H1 (cell line): ENCODE results near the gene SPG7. TPM values are rescaled to one million over a fixed set of nuclear protein-coding genes. Genes with fewer than 3 reads are reported as not detected.

Experiments used
- CTCF ChIA-PET: fragments of 300-600 bp; sonication (Branson Sonifier 250); formaldehyde crosslinking; loops from one replicate; lab custom pipeline; 2021; ENCODE audit not compliant: partially characterized antibody; lab: Charles Lee
- POLR2A ChIA-PET: fragments of 300-600 bp; sonication (Branson Sonifier 250); formaldehyde crosslinking; loops from one replicate; lab custom pipeline; 2021; ENCODE audit warnings: inconsistent platforms; ENCODE audit not compliant: partially characterized antibody; lab: Charles Lee
- DNase-seq, 2 experiments: peaks; one replicate each; pipeline versions ENCODE4 v3.0.0 to v3.0.0-alpha.2; 2010 to 2022; ENCODE audit warnings: low spot score in 2 of 2, low read depth in 1 of 2, mixed read lengths in 1 of 2
- FAIRE-seq: peaks from 2 replicates; lab custom pipeline; 2011; peaks lifted over from hg19 to GRCh38; lab: Jason Lieb, UNC
- H2AFZ ChIP-seq: 2 replicates; pipeline ENCODE4 v1.8.1; 2012; ENCODE audit warnings: low read length, inconsistent platforms
- H2AK5ac ChIP-seq: 2 replicates; pipeline ENCODE4 v1.6.1; 2013; ENCODE audit warnings: low read depth, low read length
- H2BK120ac ChIP-seq: replicated peaks from 2 replicates; pipeline ENCODE3; 2013; ENCODE audit warnings: low read depth, low read length, inconsistent platforms
- H2BK12ac ChIP-seq: 2 replicates; pipeline ENCODE4 v1.6.1; 2013; ENCODE audit warnings: low read depth, low read length
- H2BK15ac ChIP-seq: 2 replicates; pipeline ENCODE4 v1.6.1; 2013; ENCODE audit warnings: low read length
- H2BK20ac ChIP-seq: 2 replicates; pipeline ENCODE4 v1.6.1; 2013; ENCODE audit warnings: low read length
- H2BK5ac ChIP-seq: 2 replicates; pipeline ENCODE4 v1.6.1; 2013; ENCODE audit warnings: low read depth, low read length
- H3K14ac ChIP-seq: 2 replicates; pipeline ENCODE4 v1.6.1; 2013; ENCODE audit warnings: inconsistent platforms; ENCODE audit not compliant: insufficient read length
- H3K18ac ChIP-seq: 2 replicates; pipeline ENCODE4 v1.6.1; 2013; ENCODE audit warnings: low read length; ENCODE audit errors: extremely low read depth
- H3K23ac ChIP-seq: 2 replicates; pipeline ENCODE4 v1.6.1; 2013; ENCODE audit warnings: inconsistent platforms; ENCODE audit not compliant: insufficient read length
- H3K23me2 ChIP-seq: 2 replicates; pipeline ENCODE4 v1.6.1; 2013; ENCODE audit warnings: low read depth, low read length
- H3K27ac ChIP-seq: 2 replicates; pipeline ENCODE4 v1.6.1; 2011; ENCODE audit warnings: low read depth, low read length, inconsistent platforms
- H3K27me3 ChIP-seq, 4 experiments: replicated peaks in 1 of 4; 1 replicate in 1 of 4; 2 replicates in 3 of 4; pipeline versions ENCODE4 v1.6.1 to v1.8.1; 2011 to 2013; ENCODE audit warnings: low read length in 3 of 4, mild to moderate bottlenecking in 3 of 4, inconsistent platforms in 2 of 4, mixed read lengths in 2 of 4, moderate library complexity in 1 of 4; ENCODE audit not compliant: control insufficient read depth in 3 of 4, insufficient read depth in 3 of 4; ENCODE audit errors: extremely low read depth in 1 of 4
- H3K36me3 ChIP-seq, 4 experiments: 2 replicates each; pipeline versions ENCODE4 v1.6.1 to v1.8.1; 2011 to 2013; ENCODE audit warnings: mild to moderate bottlenecking in 4 of 4, low read length in 3 of 4, moderate library complexity in 2 of 4, control low read depth in 1 of 4, inconsistent platforms in 1 of 4; ENCODE audit not compliant: insufficient read depth in 4 of 4, control insufficient read depth in 2 of 4
- H3K4ac ChIP-seq: replicated peaks from 2 replicates; pipeline ENCODE3; 2013; ENCODE audit warnings: low read length, low read depth, mixed read lengths, inconsistent platforms; ENCODE audit not compliant: insufficient read length
- H3K4me1 ChIP-seq, 4 experiments: replicated peaks in 1 of 4; 1 replicate in 1 of 4; 2 replicates in 3 of 4; pipeline versions ENCODE4 v1.6.1 to v1.8.1; 2011 to 2013; ENCODE audit warnings: low read length in 3 of 4, inconsistent platforms in 2 of 4, mixed read lengths in 1 of 4; ENCODE audit not compliant: insufficient read depth in 4 of 4, control insufficient read depth in 3 of 4
- H3K4me2 ChIP-seq, 2 experiments: 2 replicates each; pipeline versions ENCODE4 v1.6.1 to v1.8.1; 2011 to 2013; ENCODE audit warnings: low read depth in 2 of 2, low read length in 2 of 2, control low read depth in 1 of 2, inconsistent platforms in 1 of 2, mild to moderate bottlenecking in 1 of 2; ENCODE audit not compliant: insufficient read depth in 1 of 2
- H3K4me3 ChIP-seq, 4 experiments: fragments of 200-600, 300-600 bp in 1 of 4; sonication (generic), shearing (Covaris generic), sonication (Bioruptor Twin) in 1 of 4; 2 replicates each; pipeline versions ENCODE4 v1.5.1 to v1.8.1; 2011 to 2016; ENCODE audit warnings: low read length in 4 of 4, low read depth in 3 of 4, control low read depth in 2 of 4, inconsistent platforms in 2 of 4, mild to moderate bottlenecking in 2 of 4, mixed read lengths in 1 of 4, moderate library complexity in 1 of 4; ENCODE audit not compliant: insufficient read depth in 2 of 4; ENCODE audit errors: extremely low read depth in 1 of 4
- H3K56ac ChIP-seq: replicated peaks from 2 replicates; pipeline ENCODE3; 2013; ENCODE audit warnings: low read depth, mild to moderate bottlenecking, mixed read lengths, low read length, inconsistent platforms; ENCODE audit not compliant: insufficient read length
- H3K79me1 ChIP-seq: 2 replicates; pipeline ENCODE4 v1.6.1; 2013; ENCODE audit warnings: low read depth, low read length, control low read depth
- H3K79me2 ChIP-seq, 2 experiments: 2 replicates each; pipeline versions ENCODE4 v1.6.1 to v1.8.1; 2012 to 2013; ENCODE audit warnings: low read length in 2 of 2, mild to moderate bottlenecking in 2 of 2, inconsistent platforms in 1 of 2; ENCODE audit not compliant: insufficient read depth in 2 of 2, control insufficient read depth in 1 of 2
- H3K9ac ChIP-seq, 4 experiments: replicated peaks in 1 of 4; 1 replicate in 1 of 4; 2 replicates in 3 of 4; pipeline versions ENCODE4 v1.6.1 to v1.8.1; 2011 to 2013; ENCODE audit warnings: low read depth in 3 of 4, low read length in 3 of 4, control low read depth in 2 of 4, mild to moderate bottlenecking in 2 of 4, moderate library complexity in 2 of 4, inconsistent platforms in 1 of 4; ENCODE audit errors: extremely low read depth in 1 of 4
- H3K9me3 ChIP-seq, 2 experiments: 2 replicates each; pipeline versions ENCODE4 v1.6.1 to v1.8.1; 2012 to 2013; ENCODE audit warnings: mild to moderate bottlenecking in 2 of 2, moderate library complexity in 2 of 2, control low read depth in 1 of 2, inconsistent platforms in 1 of 2, low read depth in 1 of 2, low read length in 1 of 2, mixed read lengths in 1 of 2; ENCODE audit not compliant: insufficient read depth in 2 of 2
- H4K20me1 ChIP-seq, 2 experiments: replicated peaks in 1 of 2; 2 replicates each; pipeline versions ENCODE3 to v1.8.1; 2011 to 2013; ENCODE audit warnings: inconsistent platforms in 2 of 2, low read length in 2 of 2, mild to moderate bottlenecking in 1 of 2; ENCODE audit not compliant: insufficient read depth in 2 of 2, control insufficient read depth in 1 of 2
- H4K5ac ChIP-seq: 2 replicates; pipeline ENCODE4 v1.6.1; 2013; ENCODE audit warnings: low read length, low read depth, mixed read lengths, inconsistent platforms; ENCODE audit not compliant: insufficient read length
- H4K8ac ChIP-seq: 2 replicates; pipeline ENCODE4 v1.8.0; 2013; ENCODE audit warnings: mild to moderate bottlenecking, moderate library complexity, low read length, inconsistent platforms; ENCODE audit not compliant: insufficient read depth; ENCODE audit errors: extremely low read depth
- H4K91ac ChIP-seq: replicated peaks from 2 replicates; pipeline ENCODE3; 2013; ENCODE audit warnings: low read length, mixed read lengths, inconsistent platforms; ENCODE audit not compliant: insufficient read length
- BCL11A ChIP-seq, 2 experiments: IDR thresholded peaks; one replicate each; pipeline ENCODE4 v1.6.1; 2011; ENCODE audit warnings: low read depth in 2 of 2, low read length in 2 of 2, mild to moderate bottlenecking in 2 of 2
- CREB1 ChIP-seq: IDR thresholded peaks from 2 replicates; pipeline ENCODE4 v1.6.1; 2012; ENCODE audit warnings: inconsistent platforms
- FOSL1 ChIP-seq: IDR thresholded peaks from 2 replicates; pipeline ENCODE4 v1.6.1; 2011; ENCODE audit warnings: mild to moderate bottlenecking, low read depth, low read length, moderate library complexity; ENCODE audit not compliant: insufficient read depth
- HDAC2 ChIP-seq, 2 experiments: fragments of 300-600 bp in 1 of 2; sonication (generic) in 1 of 2; IDR thresholded peaks; 2 replicates each; pipeline ENCODE4 v1.6.1; 2011 to 2012; ENCODE audit warnings: low read depth in 2 of 2, low read length in 2 of 2, mild to moderate bottlenecking in 2 of 2, moderate library complexity in 2 of 2, borderline replicate concordance in 1 of 2, inconsistent platforms in 1 of 2
- RFX5 ChIP-seq: IDR thresholded peaks from 2 replicates; pipeline ENCODE4 v1.6.1; 2011; ENCODE audit warnings: low read depth, low read length, improper control_type of control experiment, borderline replicate concordance
- SAP30 ChIP-seq: fragments of 300-600 bp; sonication (generic); IDR thresholded peaks from 2 replicates; pipeline ENCODE4 v1.7.1; 2012; ENCODE audit warnings: low read length, moderate library complexity, mild to moderate bottlenecking, inconsistent platforms; ENCODE audit not compliant: insufficient read depth, insufficient replicate concordance
- TBP ChIP-seq: IDR thresholded peaks from 2 replicates; pipeline ENCODE4 v1.6.1; 2011; ENCODE audit warnings: low read depth, low read length, improper control_type of control experiment
- TCF12 ChIP-seq: IDR thresholded peaks from 2 replicates; pipeline ENCODE4 v1.6.1; 2011; ENCODE audit warnings: low read depth, mild to moderate bottlenecking, low read length
- YY1 ChIP-seq: IDR thresholded peaks from 2 replicates; pipeline ENCODE4 v1.6.1; 2011; ENCODE audit warnings: low read depth, mild to moderate bottlenecking, low read length
- WGBS, 2 experiments: shearing (Covaris generic) in 1 of 2; methylation state at CpG; one replicate each; pipeline versions ENCODE4 v1.1.6 to v1.1.7; 2013 to 2015; ENCODE audit warnings: low lambda C conversion rate in 2 of 2, mixed read lengths in 2 of 2, inconsistent platforms in 1 of 2, low coverage in 1 of 2, missing lambda C conversion rate in 1 of 2; ENCODE audit not compliant: insufficient replicate concordance in 2 of 2, insufficient coverage in 1 of 2, insufficient read length in 1 of 2; ENCODE audit errors: extremely low coverage in 1 of 2, missing lambda C conversion rate in 1 of 2; 5-methylcytosine and 5-hydroxymethylcytosine counted together
- polyA plus RNA-seq, 7 experiments: library from polyadenylated mRNA; depleted of rRNA in 3 of 7; stranded (reverse) in 5 of 7; unstranded in 2 of 7; fragments of >200 nt in 5 of 7; fragments of 200-250 nt in 2 of 7; gene quantifications; 1 replicate in 5 of 7; 2 replicates in 1 of 7; 4 replicates in 1 of 7; pipeline versions ENCODE4 v1.2.1 to v1.2.3, GENCODE V29; 2011 to 2013; ENCODE audit warnings: missing spikeins in 2 of 7, mixed read lengths in 2 of 7
- total RNA-seq: library from RNA; stranded (reverse); fragmentation: NEBNext Ultra II Directional; extraction: Animal tissue kit (Norgen Biotek cat#: 25700); gene quantifications from 2 replicates; pipeline ENCODE4 v1.2.1, GENCODE V29; 2021

SPG7 gene
- total and polyA plus RNA-seq, 2 of the 8 experiments (the other 6 are each of a cell fraction or from before 2014, with no cell fraction given) = 72.1 to 113 TPM

- Histone ChIP-seq H2BK12ac (peak overlapping the region; percentile 6; the same call in 1 of the 2 replicates), H3K4me2 (peak overlapping the region in 1 of 2 experiments; percentile 62; a peak in 1 of 4 replicates), H2AFZ (no peak overlapping the region), H4K8ac (no peak overlapping the region; the same call in 1 of the 2 replicates), H3K56ac (no peak overlapping the region), H3K4me1 (peaks cover 0 to 11% (median 9%) of the 10 kb centered on the region in 4 experiments; a peak in 5 of 7 replicates), H4K5ac (no peak overlapping the region), H3K23ac (no peak overlapping the region), H4K91ac (no peak overlapping the region), H3K27me3 (no peaks in the 10 kb centered on the region; a peak in 1 of 7 replicates), H2BK120ac (no peak overlapping the region), H3K27ac (no peak overlapping the region), H3K79me1 (no peaks in the 10 kb centered on the region), H3K18ac (no peak overlapping the region), H2AK5ac (no peak overlapping the region), H2BK20ac (no peak overlapping the region), H2BK15ac (peak overlapping the region; percentile 40; the same call in 1 of the 2 replicates), H4K20me1 (peaks cover 0 to 6% of the 10 kb centered on the region in 2 experiments), H3K36me3 (no peaks in the 10 kb centered on the region), H3K9me3 (no peaks in the 10 kb centered on the region), H3K9ac (no peak overlapping the region), H3K23me2 (peaks cover 2% of the 10 kb centered on the region), H3K14ac (no peak overlapping the region), H2BK5ac (no peak overlapping the region), H3K4ac (no peak overlapping the region), H3K79me2 (no peaks in the 10 kb centered on the region), H3K4me3 (peak overlapping the region in 1 of 4 experiments; percentile 15; a peak in 1 of 8 replicates)
- 80% methylated on average over 22 of the region's 22 CpGs; no CpG with 5 or more reads in 1 of the 2 experiments for WGBS, 2 experiments
- ChIA-PET CTCF (interaction anchor here (1.0 to 4.8 kb wide), 9 partner anchors 9 to 98 kb away, joined by 4 to 56 read pairs (median 7); partner anchors contain the start of gene DPEP1), POLR2A (interaction anchor here (0.7 to 1.8 kb wide), 11 partner anchors 10 to 109 kb away, joined by 3 to 8 read pairs (median 3); partner anchors contain the start of gene CHMP1A)
- no peak for FAIRE-seq
- no peak for DNase-seq
- TF ChIP-seq SAP30 = no peak
- TF ChIP-seq TCF12 = no peak
- TF ChIP-seq HDAC2 (IDR thresholded peaks at IDR 0.05; ENCODE audit: borderline replicate concordance in 1 of 2, low read depth in 2 of 2, low read length in 2 of 2) = no peak
- TF ChIP-seq CREB1 = no peak
- no peak for TF ChIP-seq BCL11A (IDR thresholded peaks at IDR 0.05; ENCODE audit: low read depth in 2 of 2, low read length in 2 of 2)
- TF ChIP-seq TBP = no peak
- TF ChIP-seq FOSL1 = no peak
- no peak for TF ChIP-seq RFX5
- TF ChIP-seq YY1 = no peak
These were observed 93.7 kb downstream of the SPG7 start for GRCh38 chr16:89601906-89602272.
